Measurements from ENCODE around the gene PLD1.
"Not testable (repeated sequence)": the region's sequence is repeated elsewhere in the genome, so short reads cannot be mapped to it uniquely, and the experiment has no call there.

Gene PLD1

DNA sequence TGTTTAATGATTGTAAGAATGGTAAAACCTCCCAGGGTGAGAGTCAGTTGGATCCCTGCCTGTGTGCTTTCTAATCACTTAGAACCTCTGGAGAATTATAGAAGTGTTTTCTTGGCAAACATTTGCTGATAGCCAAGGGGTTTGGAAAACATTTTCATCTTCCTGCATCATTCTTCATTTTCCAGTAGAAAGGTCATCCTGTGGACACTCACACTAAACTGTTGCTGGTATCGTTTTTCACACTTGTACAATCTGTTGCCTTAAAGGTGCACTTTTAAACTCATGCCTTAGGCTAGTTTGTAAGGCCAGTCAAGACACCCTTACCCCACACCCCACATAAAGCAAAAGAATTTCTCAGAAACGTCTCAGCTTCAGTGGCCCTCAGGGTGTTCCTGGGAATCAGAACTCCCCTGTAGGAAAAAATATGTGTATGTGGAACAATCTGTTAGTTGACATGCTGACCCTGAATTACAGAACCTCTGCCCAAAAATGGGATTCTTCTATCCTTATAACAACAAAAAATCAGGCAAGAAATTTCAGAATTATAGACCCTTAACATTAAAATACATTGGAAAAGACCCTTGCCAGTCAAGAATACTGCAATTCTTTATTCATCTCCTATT is 5.8 kb upstream of the PLD1 start:
- no peak for DNase-seq

DNA sequence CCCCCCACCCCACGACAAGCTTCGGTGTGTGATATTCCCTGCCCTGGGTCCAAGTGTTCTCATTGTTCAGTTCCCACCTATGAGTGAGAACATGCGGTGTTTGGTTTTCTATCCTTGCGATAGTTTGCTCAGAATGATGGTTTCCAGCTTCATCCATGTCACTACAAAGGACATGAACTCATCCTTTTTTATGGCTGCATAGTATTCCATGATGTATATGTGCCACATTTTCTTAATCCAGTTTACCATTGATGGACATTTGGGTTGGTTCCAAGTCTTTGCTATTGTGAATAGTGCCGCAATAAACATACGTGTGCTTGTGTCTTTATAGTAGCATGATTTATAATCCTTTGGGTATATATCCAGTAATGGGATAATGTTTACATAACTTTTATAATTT is 4.4 kb upstream of the PLD1 start:
- not testable (repeated sequence) for DNase-seq

- DNase-seq: peak; percentile 70
These were observed 3.7 kb upstream of the PLD1 start for GRCh38 chr3:171813897-171814460.

DNA sequence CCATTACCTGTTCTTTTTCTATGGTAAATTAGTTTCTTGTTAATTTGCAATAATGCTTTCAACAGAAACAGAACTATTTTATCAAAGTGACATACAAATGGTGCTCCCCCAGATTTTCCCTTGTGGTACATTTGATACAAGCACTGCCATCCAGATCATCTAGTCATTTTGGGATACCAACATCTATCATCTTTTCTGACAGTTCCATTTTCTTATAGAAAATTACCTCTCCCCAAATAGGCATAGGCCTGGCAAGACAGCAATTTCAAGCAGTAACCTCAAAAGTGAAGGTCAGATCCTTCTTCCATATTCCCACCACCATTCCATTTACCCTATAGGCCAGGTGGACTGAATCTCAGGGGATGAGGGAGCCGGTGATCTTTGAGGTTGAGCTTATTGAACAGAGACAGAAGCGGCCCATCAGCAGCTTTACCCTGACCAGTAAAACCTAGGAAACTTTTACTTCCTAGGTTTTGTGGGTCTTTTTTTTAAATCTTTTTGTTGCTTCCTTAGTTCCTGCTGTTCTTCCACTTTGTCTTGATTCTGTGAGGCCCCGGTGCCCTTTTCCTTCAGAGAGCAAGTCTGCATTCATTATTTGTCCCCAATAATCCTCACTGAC is 3.1 kb upstream of the PLD1 start:
- DNase-seq: no peak

GRCh38 chr3:171812811-171813210 is 2.5 kb upstream of the PLD1 start:
- no peak for DNase-seq

GRCh38 chr3:171811913-171812335 is 1.6 kb upstream of the PLD1 start:
- peak; percentile 78 for DNase-seq

DNA sequence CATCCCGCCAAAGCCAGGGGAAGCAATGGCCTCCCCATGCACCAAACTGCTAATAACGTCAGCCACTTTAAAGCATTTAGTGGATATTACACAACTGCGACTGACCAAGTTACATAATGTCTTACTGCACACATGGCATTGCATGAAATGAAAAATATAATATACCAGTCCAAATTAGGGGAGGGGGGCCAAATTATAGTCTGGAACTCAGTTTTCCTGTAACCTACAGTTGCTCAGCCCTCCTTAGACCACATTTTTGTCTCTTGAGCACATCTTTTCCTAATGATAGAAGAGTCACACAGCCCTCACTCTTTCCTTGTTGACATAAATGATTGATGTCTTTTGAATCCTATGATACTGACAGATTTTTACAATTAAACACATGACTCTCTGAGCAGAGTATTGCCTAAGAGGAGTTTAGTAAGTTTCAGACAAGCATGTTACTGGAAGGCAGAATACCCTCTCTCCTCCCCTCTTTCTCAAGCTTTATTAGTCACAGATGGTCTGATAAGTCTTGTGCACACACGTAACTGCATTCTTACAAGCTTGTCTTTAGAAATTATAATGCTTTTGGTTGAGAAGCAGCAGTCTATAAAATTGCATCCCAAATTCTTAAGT is 1.1 kb upstream of the PLD1 start:
- DNase-seq: peak; percentile 100

GRCh38 chr3:171810629-171811294 is 479 bp upstream of the PLD1 start:
- DNase-seq: no peak

DNA sequence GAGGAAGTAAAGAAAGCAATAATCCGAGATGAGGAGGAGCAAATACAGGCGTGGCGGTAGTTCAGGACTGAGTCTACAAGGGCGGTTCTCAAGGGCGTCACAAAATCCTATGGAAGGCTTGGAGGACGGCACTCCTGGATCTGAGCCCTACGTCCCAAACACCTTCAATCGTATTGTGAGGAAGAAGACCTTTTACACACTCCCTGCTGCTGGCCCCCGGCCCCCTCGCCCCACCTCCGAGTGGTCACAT is 747 bp downstream of the PLD1 start:
- no peak for DNase-seq

GRCh38 chr3:171807806-171808205 is 2.5 kb downstream of the PLD1 start:
- DNase-seq: no peak

GRCh38 chr3:171807129-171807675 is 3.1 kb downstream of the PLD1 start:
- DNase-seq: no peak

GRCh38 chr3:171806200-171807128 is 3.8 kb downstream of the PLD1 start:
- DNase-seq: peak; percentile 71

GRCh38 chr3:171805687-171806086 is 4.6 kb downstream of the PLD1 start:
- no peak for DNase-seq

DNA sequence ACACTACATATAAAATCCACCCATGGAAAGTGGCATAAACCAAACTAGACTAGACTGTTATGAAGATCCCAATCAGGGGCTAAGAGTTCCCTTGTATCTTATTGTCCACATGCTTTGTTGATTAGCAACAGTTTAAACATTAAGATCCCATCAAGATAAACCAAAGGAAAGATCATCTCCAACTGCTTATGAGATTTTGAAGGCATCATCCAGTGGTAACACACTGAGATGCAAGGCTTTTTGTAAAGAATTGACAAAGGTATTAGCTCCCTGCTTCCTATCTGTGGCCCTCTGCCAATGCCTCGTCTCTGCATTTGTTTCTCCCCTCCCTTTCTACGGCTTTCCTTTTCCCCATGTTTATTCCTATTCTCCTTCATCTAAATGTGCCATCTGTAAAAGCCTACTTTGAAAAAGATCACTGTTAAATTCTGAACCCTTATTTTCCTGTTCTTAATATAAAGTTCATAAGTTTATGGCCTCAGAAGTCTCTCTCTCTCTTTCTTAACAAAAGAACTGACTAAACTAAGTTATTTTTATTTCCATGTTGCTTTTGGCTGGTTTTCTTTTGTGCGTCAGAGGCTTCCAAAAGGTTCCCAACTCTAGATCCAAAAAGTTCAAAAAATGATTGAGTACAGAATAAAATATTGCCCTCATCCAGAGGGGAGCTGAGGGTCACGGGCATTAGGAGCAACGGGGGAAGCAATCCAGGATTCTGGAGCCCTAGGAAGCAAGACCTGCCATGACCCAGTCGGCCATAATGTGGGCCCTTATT is 5.5 kb downstream of the PLD1 start:
- no peak for DNase-seq

DNA sequence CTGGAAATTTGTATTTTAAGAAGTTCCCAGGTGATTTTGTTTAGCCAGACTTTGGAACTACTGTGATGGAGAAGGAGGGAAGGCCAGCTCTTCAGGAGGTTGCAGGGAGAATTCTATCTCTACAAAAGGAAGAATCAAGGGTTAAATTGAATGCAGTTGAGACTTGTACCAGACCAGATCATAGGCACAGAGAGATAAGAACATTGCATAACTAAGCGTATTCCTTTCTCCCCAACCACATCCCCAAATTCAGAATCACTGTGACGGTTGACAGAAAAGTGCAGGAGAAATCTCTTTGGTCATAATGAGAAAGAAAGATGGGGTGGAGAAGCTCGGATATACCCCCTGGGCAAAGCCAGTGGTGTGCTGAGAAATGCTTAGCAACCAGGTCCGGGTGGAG is 7.2 kb downstream of the PLD1 start:
- DNase-seq: no peak

DNA sequence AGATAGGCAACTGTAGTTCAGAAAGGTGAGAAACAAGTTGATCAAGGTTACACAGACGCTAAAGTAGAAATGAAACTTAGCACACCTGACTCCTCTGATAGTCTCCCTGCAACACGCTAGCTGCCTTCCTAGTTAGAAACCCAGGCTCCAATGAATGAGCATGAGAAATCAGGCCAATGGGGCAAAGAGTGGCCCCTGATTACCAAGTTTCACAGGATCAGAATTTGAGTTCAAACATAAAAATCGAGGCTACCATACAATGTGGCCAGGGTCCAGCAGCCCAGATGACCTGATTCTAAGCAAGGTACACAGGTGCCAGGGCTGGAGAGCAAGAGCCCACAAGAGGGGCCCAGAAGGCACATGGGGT is 7.7 kb downstream of the PLD1 start:
- no peak for DNase-seq

GRCh38 chr3:171801738-171802589 is 8.3 kb downstream of the PLD1 start:
- DNase-seq: peak; percentile 82

GRCh38 chr3:171799501-171799900 is 10.8 kb downstream of the PLD1 start:
- no peak for DNase-seq

- no peak for DNase-seq
These were observed 12.4 kb downstream of the PLD1 start for GRCh38 chr3:171797873-171798272.

GRCh38 chr3:171797265-171797679 is 13.0 kb downstream of the PLD1 start:
- no peak for DNase-seq
